Brain microvascular endothelial cell (primary cell): ENCODE data around the gene CSNK1A1.
A peak's percentile ranks its signal among the peaks of the same experiment; 100 is the strongest.
"Not testable (repeated sequence)": the region's sequence is repeated elsewhere in the genome, so short reads cannot be mapped to it uniquely, and the experiment has no call there.

Experiments used
- DNase-seq: peaks from one replicate; pipeline ENCODE4 v3.0.0-alpha.2; 2020
- H3K27ac ChIP-seq: fragments of 250-450 bp; sonication (Bioruptor Pico); 2 replicates; pipeline ENCODE4 v1.5.1; 2020; ENCODE audit warnings: mild to moderate bottlenecking, moderate library complexity
- H3K27me3 ChIP-seq: fragments of 250-450 bp; sonication (Bioruptor Pico); replicated peaks from 2 replicates; pipeline ENCODE4 v1.5.1; 2020; ENCODE audit warnings: mild to moderate bottlenecking
- H3K36me3 ChIP-seq: fragments of 250-450 bp; sonication (Bioruptor Pico); replicated peaks from 2 replicates; pipeline ENCODE4 v1.5.1; 2020; ENCODE audit warnings: mild to moderate bottlenecking
- H3K4me3 ChIP-seq: 2 replicates; pipeline ENCODE4 v1.5.1; 2011; ENCODE audit warnings: low read depth, mild to moderate bottlenecking, control low read depth, low read length, moderate library complexity
- in situ Hi-C: cut with HindIII; loops from 2 replicates; pipeline ENCODE4 v1.10.0; 2017; ENCODE audit warnings: low sequenced_read_pairs, low pct_ligation_motif_present
- TF ChIP-seq, protein P1 (sequence below): IDR thresholded peaks from 2 replicates; pipeline ENCODE4 v1.5.1; 2011; ENCODE audit warnings: low read depth, mild to moderate bottlenecking, moderate library complexity, low read length, control low read depth, inconsistent platforms; ENCODE audit errors: missing control alignments

CSNK1A1 gene

DNA sequence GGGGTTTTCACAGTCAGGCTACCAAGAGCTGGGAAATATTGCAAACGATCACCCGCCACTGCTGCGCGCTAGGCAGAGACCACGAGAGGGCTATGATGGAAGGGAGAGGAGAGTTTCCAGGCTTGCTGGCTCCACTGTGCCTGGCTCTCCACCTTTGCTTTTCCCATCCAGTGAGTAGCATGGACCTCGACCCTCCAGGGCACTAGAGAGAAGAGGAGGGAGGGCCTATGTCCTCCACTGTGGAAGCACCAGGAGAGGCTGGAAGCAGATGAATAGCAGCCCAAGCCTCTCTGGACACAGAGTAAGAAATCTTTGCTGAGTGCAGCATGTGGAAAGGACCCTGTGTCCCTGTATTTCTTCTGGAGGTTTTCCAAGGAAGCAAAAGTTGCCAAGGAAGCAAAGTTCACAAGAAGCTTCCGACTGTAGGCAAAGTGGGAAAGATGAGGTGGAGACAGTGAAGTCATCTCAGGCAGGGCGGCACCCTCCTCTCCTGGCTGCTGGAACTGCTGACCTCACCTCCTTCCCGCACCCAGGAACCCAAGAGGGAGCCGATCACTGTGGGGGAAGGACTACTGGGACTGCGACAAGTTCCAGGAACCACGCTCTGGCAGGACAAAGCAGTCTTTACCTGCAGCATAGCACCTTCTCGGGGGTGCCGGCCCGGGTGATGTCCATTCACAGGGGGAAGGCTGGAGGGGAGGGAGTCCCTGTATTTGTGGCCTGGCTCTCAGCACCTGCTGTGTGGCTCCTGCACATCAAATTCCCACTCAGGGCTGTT, 79.6 kb downstream of the CSNK1A1 start:
- Histone ChIP-seq H3K4me3 (no peak overlapping the region), H3K27ac (no peak overlapping the region), H3K36me3 (no peaks in the 10 kb centered on the region), H3K27me3 (no peaks in the 10 kb centered on the region)
- in situ Hi-C loops, result no loop called here
- TF ChIP-seq, protein P1, sequence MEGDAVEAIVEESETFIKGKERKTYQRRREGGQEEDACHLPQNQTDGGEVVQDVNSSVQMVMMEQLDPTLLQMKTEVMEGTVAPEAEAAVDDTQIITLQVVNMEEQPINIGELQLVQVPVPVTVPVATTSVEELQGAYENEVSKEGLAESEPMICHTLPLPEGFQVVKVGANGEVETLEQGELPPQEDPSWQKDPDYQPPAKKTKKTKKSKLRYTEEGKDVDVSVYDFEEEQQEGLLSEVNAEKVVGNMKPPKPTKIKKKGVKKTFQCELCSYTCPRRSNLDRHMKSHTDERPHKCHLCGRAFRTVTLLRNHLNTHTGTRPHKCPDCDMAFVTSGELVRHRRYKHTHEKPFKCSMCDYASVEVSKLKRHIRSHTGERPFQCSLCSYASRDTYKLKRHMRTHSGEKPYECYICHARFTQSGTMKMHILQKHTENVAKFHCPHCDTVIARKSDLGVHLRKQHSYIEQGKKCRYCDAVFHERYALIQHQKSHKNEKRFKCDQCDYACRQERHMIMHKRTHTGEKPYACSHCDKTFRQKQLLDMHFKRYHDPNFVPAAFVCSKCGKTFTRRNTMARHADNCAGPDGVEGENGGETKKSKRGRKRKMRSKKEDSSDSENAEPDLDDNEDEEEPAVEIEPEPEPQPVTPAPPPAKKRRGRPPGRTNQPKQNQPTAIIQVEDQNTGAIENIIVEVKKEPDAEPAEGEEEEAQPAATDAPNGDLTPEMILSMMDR, result no peak
- DNase-seq, result no peak

DNA sequence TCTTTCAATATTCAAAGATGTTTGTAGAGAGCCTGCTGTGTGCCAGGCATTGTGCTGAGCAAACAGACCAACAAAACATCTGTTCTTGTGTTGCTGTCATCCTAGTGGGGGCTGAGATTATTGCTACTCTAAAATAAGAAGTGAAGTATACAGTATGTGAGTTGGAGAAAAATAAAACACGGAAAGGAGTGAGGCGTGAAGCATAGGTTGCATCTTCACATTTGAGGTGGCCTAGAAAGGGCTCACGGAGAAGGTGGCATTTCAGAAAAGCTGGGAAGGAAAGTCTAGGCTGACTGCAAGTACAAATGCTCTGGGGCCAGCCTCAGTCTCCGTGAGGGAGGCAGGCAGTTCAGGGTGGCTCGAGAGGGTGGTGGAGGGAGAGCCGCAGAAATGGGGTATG, 80.3 kb downstream of the CSNK1A1 start:
- DNase-seq, result no peak
- H3K36me3 ChIP-seq, result no peaks in the 10 kb centered on the region
- in situ Hi-C loops, result no loop called here
- TF ChIP-seq, protein P1, result no peak
- no peaks in the 10 kb centered on the region for H3K27me3 ChIP-seq
- no peak overlapping the region for H3K4me3 ChIP-seq
- no peak overlapping the region for H3K27ac ChIP-seq

DNA sequence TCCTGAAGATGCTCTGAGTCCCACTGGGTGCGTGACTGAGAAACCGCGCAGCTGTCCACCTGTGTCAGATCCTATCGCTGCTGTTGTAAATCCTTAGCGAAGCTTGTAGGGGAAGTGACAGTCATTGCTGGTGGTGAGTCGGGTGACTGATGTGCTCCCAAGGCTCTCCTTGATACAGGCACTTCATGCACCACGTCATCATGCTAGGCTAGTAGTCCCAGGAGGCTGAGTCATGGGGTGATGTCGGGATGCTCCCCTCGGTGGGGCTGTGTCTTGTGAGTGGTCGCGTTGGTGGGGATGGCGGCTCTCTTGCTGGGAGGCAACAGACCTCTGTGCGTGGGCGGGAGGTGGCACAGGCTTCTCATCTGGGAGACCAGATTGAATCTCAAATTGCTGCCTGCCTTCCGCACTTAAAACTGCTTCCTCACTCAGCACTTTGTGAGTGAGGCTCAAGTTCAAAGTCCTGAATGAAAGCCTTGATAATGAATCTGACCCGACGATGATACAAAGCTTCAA, 84.7 kb downstream of the CSNK1A1 start:
- DNase-seq, result peak; percentile 90
- in situ Hi-C loops, result no loop called here

DNA sequence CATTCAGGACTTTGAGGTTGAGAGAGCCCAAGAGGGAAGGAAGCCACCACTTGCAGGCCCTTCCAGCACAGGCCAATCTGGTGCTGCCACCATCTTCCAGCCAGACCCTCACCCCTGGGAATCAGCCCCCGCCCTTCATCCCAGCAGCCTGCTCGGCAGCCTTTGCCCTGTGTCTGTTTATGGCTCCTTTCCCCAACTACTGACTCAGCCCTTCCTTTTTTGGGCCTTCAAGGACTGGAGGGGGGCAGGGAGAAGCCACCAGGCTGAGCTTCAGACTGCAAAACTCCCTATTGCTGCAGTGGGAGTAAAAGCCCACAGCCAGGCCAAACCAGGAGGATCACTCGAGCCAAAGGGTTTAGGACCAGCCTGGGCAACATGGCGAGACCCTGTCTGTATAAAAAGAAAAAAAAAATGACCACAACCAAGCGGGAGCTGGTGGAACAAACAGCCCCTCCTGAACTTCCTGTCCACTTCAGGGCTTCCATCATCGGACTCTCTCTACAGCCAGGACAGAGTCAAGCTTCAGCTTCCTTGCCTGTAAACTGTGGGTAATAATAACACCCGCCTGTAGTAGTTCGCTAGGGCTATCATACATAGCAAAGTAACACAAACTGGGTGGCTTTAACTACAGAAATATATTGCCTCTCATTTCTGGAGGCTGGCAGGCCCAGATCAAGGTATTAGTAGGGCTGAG, 86.3 kb downstream of the CSNK1A1 start:
- Histone ChIP-seq H3K27ac (peak overlapping the region; percentile 21), H3K27me3 (no peaks in the 10 kb centered on the region), H3K4me3 (no peak overlapping the region), H3K36me3 (no peaks in the 10 kb centered on the region)
- TF ChIP-seq, protein P1, result no peak
- no peak for DNase-seq
- in situ Hi-C loops, result no loop called here

More for the DNA sequence above, 84.7 kb downstream of the CSNK1A1 start:
- TF ChIP-seq, protein P1, result no peak
- Histone ChIP-seq H3K4me3 (no peak overlapping the region), H3K27me3 (no peaks in the 10 kb centered on the region), H3K36me3 (no peaks in the 10 kb centered on the region), H3K27ac (peak overlapping the region; percentile 24)

DNA sequence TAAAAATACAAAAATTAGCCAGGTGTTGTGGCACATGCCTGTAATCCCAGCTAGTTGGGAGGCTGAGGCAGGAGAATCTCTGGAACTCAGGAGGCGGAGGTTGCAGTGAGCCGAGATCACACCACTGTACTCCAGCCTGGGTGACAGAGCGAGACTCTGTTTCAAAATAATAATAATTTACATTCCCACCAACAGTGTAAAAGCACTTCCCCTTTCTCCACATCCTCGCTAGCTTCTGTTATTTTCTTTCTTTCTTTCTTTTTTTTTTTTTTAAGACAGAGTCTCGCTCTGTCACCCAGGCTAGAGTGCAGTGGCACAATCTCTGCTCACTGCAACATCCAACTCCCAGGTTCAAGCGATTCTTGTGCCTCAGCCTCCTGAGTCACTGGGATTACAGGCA, 89.3 kb downstream of the CSNK1A1 start:
- H3K36me3 ChIP-seq, H3K27me3 ChIP-seq, H3K27ac ChIP-seq, in situ Hi-C loops, H3K4me3 ChIP-seq, DNase-seq: not testable (repeated sequence)

DNA sequence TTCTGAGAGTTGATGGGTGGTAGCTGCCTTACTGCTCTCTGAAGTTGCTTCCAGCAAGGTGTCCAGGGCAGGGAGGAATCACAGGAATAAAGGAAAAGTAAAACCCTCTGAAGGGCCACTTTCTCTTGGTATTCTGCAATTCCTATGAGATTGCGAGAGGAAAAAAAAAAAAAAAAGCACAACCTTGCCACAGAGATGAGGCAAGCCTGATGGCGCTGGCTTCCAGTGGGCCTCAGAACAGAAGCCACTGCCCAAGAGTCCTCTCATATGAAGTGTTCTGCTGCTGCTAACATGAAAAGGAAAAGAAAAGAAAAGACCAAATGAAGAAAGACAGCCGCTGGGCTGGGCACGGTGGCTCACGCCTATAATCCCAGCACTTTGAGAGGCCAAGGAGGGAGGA, 91.3 kb downstream of the CSNK1A1 start:
- no peak overlapping the region for H3K27ac ChIP-seq

More for the DNA sequence above, 91.3 kb downstream of the CSNK1A1 start:
- in situ Hi-C loops, result no loop called here
- TF ChIP-seq, protein P1, result no peak
- Histone ChIP-seq H3K36me3 (no peaks in the 10 kb centered on the region), H3K4me3 (no peak overlapping the region), H3K27me3 (no peaks in the 10 kb centered on the region)
- DNase-seq, result no peak
